Naive B cell (primary cell): Measurements from ENCODE around the gene VPS26B. TPM values are rescaled to one million over a fixed set of nuclear protein-coding genes. Genes with fewer than 3 reads are reported as not detected.
"Not testable (repeated sequence)": the region's sequence is repeated elsewhere in the genome, so short reads cannot be mapped to it uniquely, and the experiment has no call there.

Experiments
- ATAC-seq, 2 donors: fragments of 150-1000 bp; cut with Tn5 transposase; 2 replicates each; pipeline ENCODE4 v1.10.0; 2021; ENCODE audit warnings: low read depth in 2 of 2, mild to moderate bottlenecking in 2 of 2, moderate library complexity in 2 of 2
- DNase-seq: peaks from one replicate; pipeline ENCODE4 v3.0.0; 2022
- H3K27ac Mint-ChIP-seq, 6 donors: one replicate each; pipeline ENCODE4 v1.8.0; 2020 to 2022; ENCODE audit warnings: mild to moderate bottlenecking in 6 of 6, mixed read lengths in 6 of 6, moderate library complexity in 5 of 6, inconsistent platforms in 2 of 6
- H3K27me3 Mint-ChIP-seq, 3 donors: one replicate each; pipeline ENCODE4 v1.8.0; 2021 to 2022; ENCODE audit warnings: mixed read lengths in 3 of 3, mild to moderate bottlenecking in 1 of 3
- H3K36me3 Mint-ChIP-seq, 2 donors: one replicate each; pipeline ENCODE4 v1.8.0; 2020 to 2022; ENCODE audit warnings: mixed read lengths in 2 of 2, inconsistent platforms in 1 of 2, mild to moderate bottlenecking in 1 of 2
- H3K4me1 Mint-ChIP-seq, 3 donors: one replicate each; pipeline ENCODE4 v1.8.0; 2020 to 2022; ENCODE audit warnings: mixed read lengths in 3 of 3, inconsistent platforms in 1 of 3, mild to moderate bottlenecking in 1 of 3, moderate library complexity in 1 of 3
- H3K4me3 Mint-ChIP-seq, 8 donors: one replicate each; pipeline ENCODE4 v1.8.0; 2020 to 2022; ENCODE audit warnings: mild to moderate bottlenecking in 8 of 8, mixed read lengths in 8 of 8, moderate library complexity in 8 of 8, inconsistent platforms in 2 of 8
- H3K9me3 Mint-ChIP-seq, 7 donors: one replicate each; pipeline ENCODE4 v1.8.0; 2020 to 2022; ENCODE audit warnings: mixed read lengths in 7 of 7, mild to moderate bottlenecking in 5 of 7, inconsistent platforms in 2 of 7, moderate library complexity in 1 of 7
- polyA plus RNA-seq, 6 donors: library from polyadenylated mRNA; unstranded; fragments of 300-500 nt; fragmentation: Illumina TruSeq; gene quantifications; one replicate each; pipeline ENCODE4 v1.2.3, GENCODE V29; 2021; ENCODE audit warnings: low read depth in 6 of 6

The VPS26B gene
- polyA plus RNA-seq, 6 donors from 2014 or later = 12.1 to 18.2 (median 14.7) TPM

DNA sequence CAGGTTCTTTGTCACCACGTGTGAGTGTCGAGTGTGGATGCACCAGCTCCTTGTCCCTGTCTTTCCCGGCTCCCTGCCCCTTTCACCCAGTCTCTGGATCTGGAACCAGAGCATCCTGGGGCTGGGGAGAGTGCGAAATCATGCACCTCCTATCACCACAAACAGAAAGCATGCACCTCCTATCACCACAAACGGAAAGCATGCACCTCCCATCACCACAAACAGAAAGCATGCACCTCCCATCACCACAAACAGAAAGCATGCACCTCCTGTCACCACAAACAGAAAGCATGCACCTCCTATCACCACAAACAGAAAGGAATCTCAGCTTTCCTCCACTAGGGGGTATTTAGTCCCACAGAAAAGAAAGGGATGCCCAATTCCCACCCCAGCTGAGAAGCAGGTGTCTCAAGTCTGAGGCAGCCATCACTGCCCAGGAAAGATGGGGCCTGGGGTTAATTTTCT, 45.8 kb downstream of the VPS26B start:
- Mint-ChIP-seq H3K36me3 (no peaks in the 10 kb centered on the region), H3K9me3 (peaks cover 0 to 3% (median 0%) of the 10 kb centered on the region in 7 donors), H3K27me3 (peaks cover 54 to 66% (median 59%) of the 10 kb centered on the region in 3 donors), H3K27ac (no peak overlapping the region), H3K4me1 (peaks cover 4 to 9% (median 6%) of the 10 kb centered on the region in 3 donors), H3K4me3 (no peak overlapping the region)
- no peak for ATAC-seq
- DNase-seq = no peak

- DNase-seq (no peak), ATAC-seq (no peak)
- H3K36me3 Mint-ChIP-seq = no peaks in the 10 kb centered on the region
- no peak overlapping the region for H3K4me3 Mint-ChIP-seq
- H3K27ac Mint-ChIP-seq = no peak overlapping the region
- H3K4me1 Mint-ChIP-seq = peaks cover 13 to 20% (median 16%) of the 10 kb centered on the region in 3 donors
- peaks cover 65 to 76% (median 70%) of the 10 kb centered on the region in 3 donors for H3K27me3 Mint-ChIP-seq
- H3K9me3 Mint-ChIP-seq = no peaks in the 10 kb centered on the region
Measured at GRCh38 chr11:134271978-134272377, 47.5 kb downstream of the VPS26B start.

- peaks cover 0 to 3% (median 0%) of the 10 kb centered on the region in 7 donors for H3K9me3 Mint-ChIP-seq
- no peaks in the 10 kb centered on the region for H3K36me3 Mint-ChIP-seq
- peaks cover 18 to 26% (median 22%) of the 10 kb centered on the region in 3 donors for H3K4me1 Mint-ChIP-seq
- peaks cover 72 to 77% (median 77%) of the 10 kb centered on the region in 3 donors for H3K27me3 Mint-ChIP-seq
- ATAC-seq = no peak
- no peak overlapping the region for H3K27ac Mint-ChIP-seq
- no peak overlapping the region for H3K4me3 Mint-ChIP-seq
- DNase-seq = no peak
Measured at GRCh38 chr11:134272381-134273316, 48.2 kb downstream of the VPS26B start.

- Mint-ChIP-seq H3K27me3 (peaks cover 72 to 76% (median 75%) of the 10 kb centered on the region in 3 donors), H3K36me3 (peaks cover 0 to under 1% of the 10 kb centered on the region in 2 donors), H3K9me3 (peaks cover 0 to 5% (median 2%) of the 10 kb centered on the region in 7 donors), H3K4me1 (peaks cover 18 to 26% (median 23%) of the 10 kb centered on the region in 3 donors), H3K27ac (no peak overlapping the region), H3K4me3 (no peak overlapping the region)
- DNase-seq (no peak), ATAC-seq (no peak)
Measured at GRCh38 chr11:134273317-134273712, 48.8 kb downstream of the VPS26B start.

DNA sequence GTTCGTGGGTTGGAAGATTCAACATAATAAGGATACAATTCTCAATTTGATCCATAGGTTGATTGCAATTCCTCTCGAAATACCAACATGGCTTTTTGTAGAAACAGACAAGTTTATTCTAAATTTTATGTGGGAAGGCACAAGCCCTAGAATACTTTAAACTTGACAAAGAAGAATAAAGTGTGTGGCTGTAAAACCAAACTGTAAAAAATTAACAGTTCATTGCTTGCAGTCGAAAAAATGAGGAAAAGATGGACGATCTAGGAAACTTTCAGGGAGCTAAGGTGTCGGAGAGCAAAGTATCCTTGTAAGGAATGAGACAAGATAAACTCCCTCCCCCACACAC, 50.7 kb downstream of the VPS26B start:
- Mint-ChIP-seq H3K36me3 (peaks cover 0 to 7% of the 10 kb centered on the region in 2 donors), H3K9me3 (peaks cover 0 to 15% (median 10%) of the 10 kb centered on the region in 7 donors), H3K4me3 (peak overlapping the region in 7 of 8 donors; percentile 71 to 90 (median 85)), H3K27me3 (peaks cover 77 to 85% (median 81%) of the 10 kb centered on the region in 3 donors), H3K27ac (no peak overlapping the region), H3K4me1 (peaks cover 18 to 26% (median 23%) of the 10 kb centered on the region in 3 donors)
- DNase-seq (no peak), ATAC-seq (no peak)

DNA sequence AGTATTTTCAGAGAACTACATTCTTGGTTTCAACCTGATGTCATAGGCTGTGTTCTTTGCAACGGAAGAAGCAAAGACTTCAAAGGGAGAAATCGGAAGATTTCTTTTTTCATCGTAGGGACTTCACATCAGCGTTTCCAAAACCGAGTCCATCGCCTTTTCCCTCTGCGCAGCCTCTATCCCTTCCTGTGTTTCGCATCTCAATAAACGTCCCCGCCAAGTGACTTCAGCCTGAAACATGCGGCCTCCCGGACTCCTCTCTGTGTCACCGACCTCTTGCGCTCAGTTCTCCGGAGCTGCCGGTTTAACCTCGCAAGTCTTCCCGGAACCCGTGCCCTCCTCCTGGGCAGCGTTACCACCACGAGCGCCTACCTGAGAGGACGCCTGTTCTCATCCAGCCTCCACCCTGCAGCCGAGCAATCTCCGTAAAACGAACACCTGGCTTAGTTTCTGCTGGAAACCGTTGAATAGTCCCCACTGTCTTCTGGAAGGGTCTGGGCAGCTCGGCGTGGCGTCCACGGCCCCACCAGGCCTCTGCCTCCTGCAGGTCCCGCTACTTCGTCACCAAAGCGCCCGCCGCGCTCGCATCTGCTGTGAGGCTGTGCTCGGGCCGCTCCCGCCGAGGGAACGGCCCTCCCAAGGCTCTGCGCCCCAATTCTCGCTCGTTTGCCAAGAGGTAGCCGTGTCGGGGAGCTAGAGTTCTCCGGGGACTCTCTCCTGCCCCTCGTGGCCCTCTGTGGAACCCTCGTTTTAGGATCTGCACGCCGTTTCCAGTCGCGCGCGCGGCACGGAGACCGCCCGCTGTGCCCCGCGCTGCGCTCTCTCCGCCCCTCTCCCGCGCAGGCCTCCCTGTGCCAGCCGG, 51.3 kb downstream of the VPS26B start, which contains the start of gene GLB1L3:
TSS of gene GLB1L3 (plus strand) at position 846 of the 862 bp plus-strand sequence. CDS start 362 bp downstream, outside the sequence.
- ATAC-seq = peak; percentile 87 to 90
- peaks cover 18 to 26% (median 23%) of the 10 kb centered on the region in 3 donors for H3K4me1 Mint-ChIP-seq

DNA sequence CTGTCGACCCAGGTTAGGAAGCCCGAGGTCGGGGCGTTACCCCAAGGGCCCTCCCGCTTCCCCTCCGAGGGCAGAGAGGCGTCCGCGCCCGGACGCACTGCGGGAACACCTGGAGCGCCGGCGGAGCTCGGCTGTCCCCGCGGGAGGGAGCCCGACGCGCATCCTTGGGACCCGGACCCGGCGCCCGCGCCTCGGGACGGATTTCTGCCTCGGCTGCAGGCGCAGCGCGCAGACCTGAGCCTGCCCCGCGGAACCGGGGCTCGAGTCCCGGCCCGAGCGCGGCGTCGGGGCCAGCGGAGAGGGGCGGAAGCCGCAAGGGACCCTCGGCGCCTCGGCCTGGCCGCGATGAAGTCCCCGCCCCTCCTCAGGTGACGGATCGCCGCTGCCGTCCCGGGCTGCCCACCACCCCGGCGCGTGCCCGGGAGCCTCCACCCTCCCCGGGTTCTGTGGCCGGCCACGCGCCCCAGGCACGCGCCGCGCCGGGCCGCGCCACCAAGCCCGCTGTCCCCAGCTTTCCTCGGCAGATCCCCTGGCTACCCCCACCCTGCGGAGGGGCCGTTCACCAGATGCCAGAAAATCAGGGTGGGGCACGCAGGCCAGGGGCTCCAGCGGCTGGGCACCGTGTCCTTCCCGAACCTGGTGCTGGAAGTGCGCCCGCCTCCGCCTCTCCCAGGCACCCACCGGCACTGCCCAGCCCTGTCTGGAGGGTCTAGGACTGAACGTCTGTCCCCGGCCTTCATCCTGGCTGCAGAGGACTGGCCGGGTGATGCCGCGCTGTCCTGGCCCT, 52.1 kb downstream of the VPS26B start:
- no peak for DNase-seq
- Mint-ChIP-seq H3K27ac (no peak overlapping the region), H3K4me3 (peak overlapping the region; percentile 79 to 90 (median 88)), H3K27me3 (peaks cover 69 to 82% (median 80%) of the 10 kb centered on the region in 3 donors), H3K4me1 (peaks cover 18 to 26% (median 23%) of the 10 kb centered on the region in 3 donors), H3K36me3 (peaks cover 0 to 7% of the 10 kb centered on the region in 2 donors), H3K9me3 (peaks cover 0 to 15% (median 10%) of the 10 kb centered on the region in 7 donors)
- ATAC-seq = peak in 1 of 2 donors; percentile 20

More for the DNA sequence above, 51.3 kb downstream of the VPS26B start, which contains the start of gene GLB1L3:
- H3K9me3 Mint-ChIP-seq = peaks cover 0 to 15% (median 10%) of the 10 kb centered on the region in 7 donors
- peaks cover 77 to 85% (median 81%) of the 10 kb centered on the region in 3 donors for H3K27me3 Mint-ChIP-seq
- DNase-seq = peak; percentile 39
- peaks cover 0 to 7% of the 10 kb centered on the region in 2 donors for H3K36me3 Mint-ChIP-seq
- peak within 1 kb of the TSS in 1 of 6 donors; percentile 59 for H3K27ac Mint-ChIP-seq
- H3K4me3 Mint-ChIP-seq = peak within 1 kb of the TSS; percentile 80 to 90 (median 88)

GRCh38 chr11:134277183-134278001, 52.9 kb downstream of the VPS26B start:
- Mint-ChIP-seq H3K27me3 (peaks cover 64 to 81% (median 74%) of the 10 kb centered on the region in 3 donors), H3K4me1 (peaks cover 18 to 26% (median 23%) of the 10 kb centered on the region in 3 donors), H3K36me3 (peaks cover 0 to 7% of the 10 kb centered on the region in 2 donors), H3K9me3 (peaks cover 0 to 15% (median 10%) of the 10 kb centered on the region in 7 donors), H3K27ac (peak overlapping the region in 1 of 6 donors; percentile 12), H3K4me3 (peak overlapping the region; percentile 80 to 90 (median 83))
- ATAC-seq (no peak), DNase-seq (no peak)

DNA sequence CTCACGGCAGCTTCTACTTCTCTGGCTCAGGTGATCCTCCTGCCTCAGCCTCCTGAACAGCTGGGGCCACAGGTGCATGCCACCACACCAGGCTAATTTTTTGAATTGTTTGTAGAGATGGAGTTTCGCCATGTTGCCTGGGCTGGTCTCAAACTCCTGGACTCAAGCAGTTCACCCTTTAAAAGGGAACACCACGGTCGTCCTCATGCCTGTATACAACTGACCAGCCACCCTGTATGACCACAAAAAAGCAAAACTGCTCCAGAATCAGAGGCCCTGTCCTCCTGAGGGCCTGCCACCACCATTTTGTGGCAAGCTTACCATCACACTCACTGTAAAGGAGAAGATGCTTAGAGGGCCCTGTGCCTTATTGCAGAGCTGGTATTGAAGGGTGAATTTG, 53.9 kb downstream of the VPS26B start:
- Mint-ChIP-seq H3K4me3 (peak overlapping the region in 1 of 8 donors; percentile 30), H3K4me1 (peaks cover 15 to 20% (median 19%) of the 10 kb centered on the region in 3 donors), H3K27ac (no peak overlapping the region), H3K9me3 (peaks cover 0 to 15% (median 10%) of the 10 kb centered on the region in 7 donors), H3K27me3 (peaks cover 54 to 76% (median 67%) of the 10 kb centered on the region in 3 donors), H3K36me3 (peaks cover 0 to 7% of the 10 kb centered on the region in 2 donors)
- no peak for DNase-seq
- ATAC-seq = no peak

- peaks cover 0 to 15% (median 10%) of the 10 kb centered on the region in 7 donors for H3K9me3 Mint-ChIP-seq
- ATAC-seq, H3K27ac Mint-ChIP-seq, H3K4me1 Mint-ChIP-seq, H3K36me3 Mint-ChIP-seq, H3K4me3 Mint-ChIP-seq, DNase-seq: not testable (repeated sequence)
- H3K27me3 Mint-ChIP-seq = peaks cover 40 to 76% (median 56%) of the 10 kb centered on the region in 3 donors
Measured at GRCh38 chr11:134281635-134282034, 57.2 kb downstream of the VPS26B start.
